ENCODE results near the gene EFCC1. TPM values are rescaled to one million over a fixed set of nuclear protein-coding genes. Genes with fewer than 3 reads are reported as not detected.
"Not testable (repeated sequence)": the region's sequence is repeated elsewhere in the genome, so short reads cannot be mapped to it uniquely, and the experiment has no call there.

The EFCC1 gene
- total RNA-seq, 2 donors from 2014 or later, result 0.31 to 0.93 TPM

DNA sequence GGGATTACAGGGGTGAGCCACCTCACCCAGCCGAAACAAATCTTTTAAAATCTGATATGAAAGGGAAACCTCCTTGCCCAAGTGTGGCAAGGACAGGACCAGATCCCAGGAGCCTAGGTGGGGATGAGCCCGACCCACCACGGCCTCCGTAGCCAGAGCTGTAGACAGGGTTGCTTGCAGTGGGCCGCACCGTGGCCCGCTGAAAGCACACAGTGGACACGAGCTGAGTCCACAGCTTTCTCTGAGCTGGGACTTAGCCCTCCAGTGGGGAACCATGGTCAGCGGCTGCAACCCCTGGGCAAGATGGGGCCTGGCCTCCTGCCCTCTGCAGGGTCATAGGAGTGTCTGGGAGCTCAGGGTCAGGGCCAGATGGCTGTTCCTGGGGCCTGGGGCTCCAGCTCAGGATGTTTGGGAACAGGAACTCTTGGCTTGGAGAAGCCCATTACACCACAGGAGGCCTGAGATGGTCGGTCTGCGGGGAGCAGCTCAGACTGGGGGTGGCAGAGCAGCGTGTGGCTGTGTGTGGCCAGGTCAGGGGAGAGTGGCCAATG is 84.1 kb downstream of the EFCC1 start:
- H3K36me3 ChIP-seq (ENCODE audit: control insufficient read depth, insufficient read depth, low read length), result no peaks in the 10 kb centered on the region
- no peak for DNase-seq
- H3K9ac ChIP-seq (ENCODE audit: extremely low read depth, low read length, poor library complexity, severe bottlenecking), result no peak overlapping the region

DNA sequence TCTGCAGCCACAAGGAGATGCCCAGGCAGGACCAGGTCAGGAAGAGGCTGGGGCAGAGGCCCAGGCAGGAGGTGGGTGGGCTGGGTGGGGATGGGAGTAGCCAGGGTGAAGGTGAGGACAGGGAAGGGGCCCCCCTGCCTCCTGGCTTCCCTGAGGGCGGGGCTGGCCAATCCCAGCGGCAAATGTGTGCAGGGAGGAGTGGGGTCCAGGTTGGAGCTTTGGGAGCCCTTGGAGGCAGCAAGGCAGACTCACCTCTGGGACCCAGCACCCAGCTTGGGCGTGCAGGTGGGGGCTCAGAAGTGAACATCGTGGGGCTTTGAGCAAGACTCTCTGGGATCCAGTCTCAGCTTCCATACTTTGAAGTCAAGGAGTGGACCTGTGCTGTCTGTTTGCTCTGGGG is 84.7 kb downstream of the EFCC1 start:
- no peaks in the 10 kb centered on the region for H3K27me3 ChIP-seq (ENCODE audit: control insufficient read depth, insufficient read depth, low read length, poor library complexity, severe bottlenecking)
- no peak overlapping the region for H3K27ac ChIP-seq (ENCODE audit: low read depth, low read length)
- DNase-seq, result no peak
- H3K27me3 Mint-ChIP-seq (ENCODE audit: insufficient read depth), result peaks cover 5% of the 10 kb centered on the region
- H3K27ac Mint-ChIP-seq, result no peak overlapping the region
- H3K4me1 Mint-ChIP-seq, result no peaks in the 10 kb centered on the region
- WGBS, 2 experiments (ENCODE audit: insufficient coverage in 1 of 2, insufficient read length in 1 of 2), result 96% methylated on average over 2 to 4 of the region's 4 CpGs
- TF ChIP-seq, protein P1, sequence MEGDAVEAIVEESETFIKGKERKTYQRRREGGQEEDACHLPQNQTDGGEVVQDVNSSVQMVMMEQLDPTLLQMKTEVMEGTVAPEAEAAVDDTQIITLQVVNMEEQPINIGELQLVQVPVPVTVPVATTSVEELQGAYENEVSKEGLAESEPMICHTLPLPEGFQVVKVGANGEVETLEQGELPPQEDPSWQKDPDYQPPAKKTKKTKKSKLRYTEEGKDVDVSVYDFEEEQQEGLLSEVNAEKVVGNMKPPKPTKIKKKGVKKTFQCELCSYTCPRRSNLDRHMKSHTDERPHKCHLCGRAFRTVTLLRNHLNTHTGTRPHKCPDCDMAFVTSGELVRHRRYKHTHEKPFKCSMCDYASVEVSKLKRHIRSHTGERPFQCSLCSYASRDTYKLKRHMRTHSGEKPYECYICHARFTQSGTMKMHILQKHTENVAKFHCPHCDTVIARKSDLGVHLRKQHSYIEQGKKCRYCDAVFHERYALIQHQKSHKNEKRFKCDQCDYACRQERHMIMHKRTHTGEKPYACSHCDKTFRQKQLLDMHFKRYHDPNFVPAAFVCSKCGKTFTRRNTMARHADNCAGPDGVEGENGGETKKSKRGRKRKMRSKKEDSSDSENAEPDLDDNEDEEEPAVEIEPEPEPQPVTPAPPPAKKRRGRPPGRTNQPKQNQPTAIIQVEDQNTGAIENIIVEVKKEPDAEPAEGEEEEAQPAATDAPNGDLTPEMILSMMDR (conservative IDR thresholded peaks at IDR 0.05), result no peak
- H3K36me3 ChIP-seq (ENCODE audit: control insufficient read depth, insufficient read depth, low read length), result no peaks in the 10 kb centered on the region
- H3K9me3 Mint-ChIP-seq, result no peaks in the 10 kb centered on the region
- no peaks in the 10 kb centered on the region for H3K36me3 Mint-ChIP-seq (ENCODE audit: low read depth)
- H3K4me1 ChIP-seq (ENCODE audit: control insufficient read depth, insufficient read depth, low read length), result no peaks in the 10 kb centered on the region
- H3K4me3 ChIP-seq (ENCODE audit: low read length), result no peak overlapping the region
- H3K9me3 ChIP-seq (ENCODE audit: control insufficient read depth, low read length), result no peaks in the 10 kb centered on the region
- H3K4me3 Mint-ChIP-seq, result no peak overlapping the region
- no peak overlapping the region for H3K9ac ChIP-seq (ENCODE audit: extremely low read depth, low read length, poor library complexity, severe bottlenecking)

More for the DNA sequence above, 84.1 kb downstream of the EFCC1 start:
- no peak overlapping the region for H3K4me3 ChIP-seq (ENCODE audit: low read length)
- no peaks in the 10 kb centered on the region for H3K4me1 ChIP-seq (ENCODE audit: control insufficient read depth, insufficient read depth, low read length)
- TF ChIP-seq, protein P1 (conservative IDR thresholded peaks at IDR 0.05), result no peak
- H3K27ac Mint-ChIP-seq, result no peak overlapping the region
- no peaks in the 10 kb centered on the region for H3K36me3 Mint-ChIP-seq (ENCODE audit: low read depth)
- H3K9me3 Mint-ChIP-seq, result no peaks in the 10 kb centered on the region
- 94 to 95% methylated on average over 12 of the region's 12 CpGs for WGBS, 2 experiments (ENCODE audit: insufficient coverage in 1 of 2, insufficient read length in 1 of 2)
- H3K27me3 Mint-ChIP-seq (ENCODE audit: insufficient read depth), result peaks cover 5% of the 10 kb centered on the region
- no peak overlapping the region for H3K4me3 Mint-ChIP-seq
- no peaks in the 10 kb centered on the region for H3K27me3 ChIP-seq (ENCODE audit: control insufficient read depth, insufficient read depth, low read length, poor library complexity, severe bottlenecking)
- H3K9me3 ChIP-seq (ENCODE audit: control insufficient read depth, low read length), result no peaks in the 10 kb centered on the region
- H3K27ac ChIP-seq (ENCODE audit: low read depth, low read length), result no peak overlapping the region
- H3K4me1 Mint-ChIP-seq, result no peaks in the 10 kb centered on the region

DNA sequence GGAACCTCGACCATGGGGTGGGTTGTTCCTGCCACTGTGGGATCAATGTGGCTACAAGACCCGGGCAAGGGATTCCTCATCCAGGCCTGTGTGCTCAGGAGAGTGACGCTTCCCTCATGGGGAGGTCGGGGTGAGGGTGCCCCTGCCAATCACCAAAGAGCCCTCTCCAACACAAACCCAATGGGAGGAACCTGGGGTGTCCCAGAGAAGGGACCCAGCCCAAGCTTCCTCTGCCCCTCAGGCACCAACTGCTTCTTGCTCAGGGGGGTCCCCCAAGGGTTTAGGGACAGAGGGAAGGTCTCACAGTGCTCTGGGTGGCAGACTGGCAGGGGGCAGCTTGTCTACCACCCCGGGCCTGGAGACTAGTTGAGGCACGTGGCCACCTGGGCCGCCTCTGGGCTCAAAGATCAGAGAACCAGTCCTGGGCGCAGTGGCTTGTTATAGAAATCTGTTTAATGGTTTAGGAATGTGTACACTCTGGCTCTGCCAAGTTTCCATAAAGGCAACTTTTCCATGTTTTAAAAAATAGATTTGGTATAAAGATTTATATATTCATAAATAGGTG is 86.1 kb downstream of the EFCC1 start:
- DNase-seq, result no peak
- 83 to 91% methylated on average over 1 to 8 of the region's 8 CpGs for WGBS, 2 experiments (ENCODE audit: insufficient coverage in 1 of 2, insufficient read length in 1 of 2)
- no peak overlapping the region for H3K4me3 ChIP-seq (ENCODE audit: low read length)
- H3K27me3 ChIP-seq (ENCODE audit: control insufficient read depth, insufficient read depth, low read length, poor library complexity, severe bottlenecking), result no peaks in the 10 kb centered on the region
- H3K4me1 Mint-ChIP-seq, result no peaks in the 10 kb centered on the region
- no peak overlapping the region for H3K9ac ChIP-seq (ENCODE audit: extremely low read depth, low read length, poor library complexity, severe bottlenecking)
- H3K4me3 Mint-ChIP-seq, result no peak overlapping the region
- H3K4me1 ChIP-seq (ENCODE audit: control insufficient read depth, insufficient read depth, low read length), result no peaks in the 10 kb centered on the region
- peaks cover 2% of the 10 kb centered on the region for H3K36me3 Mint-ChIP-seq (ENCODE audit: low read depth)
- H3K27ac ChIP-seq (ENCODE audit: low read depth, low read length), result no peak overlapping the region
- no peaks in the 10 kb centered on the region for H3K9me3 ChIP-seq (ENCODE audit: control insufficient read depth, low read length)
- no peaks in the 10 kb centered on the region for H3K9me3 Mint-ChIP-seq
- H3K27me3 Mint-ChIP-seq (ENCODE audit: insufficient read depth), result no peaks in the 10 kb centered on the region
- TF ChIP-seq, protein P1 (conservative IDR thresholded peaks at IDR 0.05), result no peak
- H3K36me3 ChIP-seq (ENCODE audit: control insufficient read depth, insufficient read depth, low read length), result peaks cover 10% of the 10 kb centered on the region
- H3K27ac Mint-ChIP-seq, result no peak overlapping the region

DNA sequence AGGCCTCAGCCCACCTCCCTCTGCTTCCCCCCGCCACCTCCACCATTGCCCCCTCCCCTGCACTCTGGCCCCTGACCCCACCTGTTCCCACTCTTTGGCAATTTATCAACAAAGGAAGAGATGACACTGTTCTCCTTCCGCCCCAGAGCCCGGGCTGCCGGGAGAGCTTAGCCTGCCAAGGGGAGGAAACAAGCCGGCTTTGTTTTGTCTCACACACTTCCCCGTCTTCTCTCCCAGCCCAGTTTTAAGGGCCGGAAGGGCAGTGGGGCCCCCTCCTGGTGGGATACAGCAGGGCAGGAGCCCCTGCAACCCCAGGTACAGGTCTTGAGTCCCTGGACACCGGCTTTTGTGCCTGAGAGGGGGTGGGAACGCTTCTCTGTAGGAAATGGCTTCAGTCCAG is 86.8 kb downstream of the EFCC1 start:
- H3K27me3 Mint-ChIP-seq (ENCODE audit: insufficient read depth); H3K36me3 Mint-ChIP-seq (ENCODE audit: low read depth); H3K27ac Mint-ChIP-seq; H3K27ac ChIP-seq (ENCODE audit: low read depth, low read length); H3K4me3 ChIP-seq (ENCODE audit: low read length); H3K4me1 Mint-ChIP-seq; H3K9me3 ChIP-seq (ENCODE audit: control insufficient read depth, low read length); H3K27me3 ChIP-seq (ENCODE audit: control insufficient read depth, insufficient read depth, low read length, poor library complexity, severe bottlenecking); H3K9ac ChIP-seq (ENCODE audit: extremely low read depth, low read length, poor library complexity, severe bottlenecking); H3K4me1 ChIP-seq (ENCODE audit: control insufficient read depth, insufficient read depth, low read length); H3K9me3 Mint-ChIP-seq; H3K4me3 Mint-ChIP-seq: not testable (repeated sequence)
- peaks cover 11% of the 10 kb centered on the region for H3K36me3 ChIP-seq (ENCODE audit: control insufficient read depth, insufficient read depth, low read length)
- 71% methylated on average over 1 of the region's 9 CpGs; no CpG with 5 or more reads in 1 of the 2 experiments for WGBS, 2 experiments (ENCODE audit: insufficient coverage in 1 of 2, insufficient read length in 1 of 2)
- DNase-seq, result peak; percentile 72

DNA sequence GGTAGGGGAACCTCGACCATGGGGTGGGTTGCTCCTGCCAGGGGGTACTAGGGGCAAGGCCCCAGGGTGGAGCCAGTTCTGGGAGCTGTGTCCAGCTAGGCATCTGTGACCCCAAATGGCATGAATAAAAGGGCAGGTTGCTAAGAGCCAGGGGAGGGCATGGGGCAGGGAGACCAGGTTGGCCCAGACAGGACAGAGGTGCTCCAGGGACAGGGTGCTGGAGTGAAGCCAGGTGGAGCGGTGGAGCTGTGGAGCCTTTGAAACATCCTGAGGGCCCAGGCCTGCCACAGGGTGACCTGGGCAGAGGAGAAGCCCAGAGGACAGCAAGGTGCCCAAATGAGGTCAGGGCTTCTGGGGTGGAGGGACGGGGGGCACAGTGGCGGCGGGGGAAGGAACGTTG is 87.2 kb downstream of the EFCC1 start:
- not testable (repeated sequence) for H3K9me3 ChIP-seq (ENCODE audit: control insufficient read depth, low read length); H3K4me3 ChIP-seq (ENCODE audit: low read length); DNase-seq; H3K36me3 Mint-ChIP-seq (ENCODE audit: low read depth); H3K27me3 ChIP-seq (ENCODE audit: control insufficient read depth, insufficient read depth, low read length, poor library complexity, severe bottlenecking); H3K9ac ChIP-seq (ENCODE audit: extremely low read depth, low read length, poor library complexity, severe bottlenecking); H3K4me1 ChIP-seq (ENCODE audit: control insufficient read depth, insufficient read depth, low read length); H3K4me3 Mint-ChIP-seq; H3K9me3 Mint-ChIP-seq; H3K27ac Mint-ChIP-seq; H3K27ac ChIP-seq (ENCODE audit: low read depth, low read length); H3K4me1 Mint-ChIP-seq; H3K27me3 Mint-ChIP-seq (ENCODE audit: insufficient read depth)
- no CpG with 5 or more reads among the region's 6 CpGs for WGBS, 2 experiments (ENCODE audit: insufficient coverage in 1 of 2, insufficient read length in 1 of 2)
- H3K36me3 ChIP-seq (ENCODE audit: control insufficient read depth, insufficient read depth, low read length), result peaks cover 11% of the 10 kb centered on the region

Data from endodermal cell (in vitro differentiated cells).